GM18907 (cell line): ENCODE results near the gene ALX3.
"Not testable (repeated sequence)": the region's sequence is repeated elsewhere in the genome, so short reads cannot be mapped to it uniquely, and the experiment has no call there.

Experiments
- ATAC-seq: cut with Tn5 transposase; IDR thresholded peaks from one replicate; pipeline ENCODE4 v1.9.1; 2021; ENCODE audit warnings: mild to moderate bottlenecking, moderate library complexity; ENCODE audit not compliant: unreplicated experiment

The ALX3 gene

DNA sequence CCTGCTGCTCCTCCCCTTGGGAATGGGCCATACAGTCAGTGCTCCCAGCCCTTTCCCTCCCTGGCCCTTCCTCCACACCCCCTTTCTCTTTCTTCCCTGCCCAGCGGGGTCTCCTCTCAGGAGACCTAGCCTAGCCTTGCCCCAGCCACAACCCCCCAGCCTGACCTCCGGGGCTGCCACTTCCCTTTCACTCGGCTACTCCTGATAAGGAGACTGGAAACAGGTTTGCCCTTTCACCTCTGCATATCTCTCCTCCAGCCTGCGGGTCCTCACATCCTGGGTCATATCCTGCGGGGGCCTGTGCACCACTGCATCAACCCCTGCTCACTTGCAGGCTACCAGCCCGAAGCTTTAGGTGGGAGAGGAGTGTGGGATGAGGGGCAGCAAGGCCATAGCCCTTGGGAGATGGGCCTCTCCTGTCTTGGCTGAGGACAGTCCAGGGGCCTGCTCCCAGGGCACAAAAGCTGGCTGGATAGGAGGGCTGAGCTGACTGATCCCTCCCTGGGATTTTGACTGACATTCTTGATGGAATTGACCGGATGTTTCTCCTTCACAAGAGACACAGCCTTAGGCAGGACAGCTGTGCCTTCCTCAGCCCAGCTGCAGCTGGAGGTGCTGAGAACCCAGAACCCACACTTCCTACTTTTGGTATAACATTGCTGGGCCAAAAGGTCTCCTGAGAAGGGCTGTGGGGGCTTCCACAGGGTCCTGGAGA, 19.2 kb upstream of the ALX3 start:
- no peak for ATAC-seq

DNA sequence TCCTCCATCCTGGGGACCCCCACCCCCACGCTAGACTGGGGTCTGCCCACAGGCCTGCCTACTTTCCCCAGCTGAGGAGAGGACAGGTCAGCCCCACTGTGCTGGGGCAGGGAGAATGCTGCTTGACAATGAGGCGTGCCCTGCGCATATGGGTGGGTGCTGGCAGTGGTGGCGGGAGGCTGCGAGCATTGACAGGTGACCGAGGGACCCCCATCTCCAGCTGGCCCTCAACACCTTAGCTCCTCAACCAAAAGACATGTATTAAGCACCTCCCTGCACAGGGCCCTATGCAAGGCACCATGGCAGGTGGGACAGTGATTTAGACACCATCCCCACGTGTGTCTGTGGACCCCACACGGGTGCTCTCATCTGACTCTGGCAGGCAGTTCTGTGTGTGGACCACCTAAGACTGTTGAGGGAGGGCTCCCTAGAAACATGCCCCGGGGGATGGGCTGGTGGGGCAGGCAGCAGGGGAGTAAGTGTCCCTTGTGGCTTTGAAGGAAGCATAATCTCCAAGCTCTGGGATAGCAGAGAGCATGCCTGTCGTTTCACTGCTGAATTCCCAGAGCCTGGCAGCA, 18.4 kb upstream of the ALX3 start:
- ATAC-seq = no peak

- peak; percentile 53 for ATAC-seq
Observed at GRCh38 chr1:110087812-110088738, 17.6 kb upstream of the ALX3 start.

DNA sequence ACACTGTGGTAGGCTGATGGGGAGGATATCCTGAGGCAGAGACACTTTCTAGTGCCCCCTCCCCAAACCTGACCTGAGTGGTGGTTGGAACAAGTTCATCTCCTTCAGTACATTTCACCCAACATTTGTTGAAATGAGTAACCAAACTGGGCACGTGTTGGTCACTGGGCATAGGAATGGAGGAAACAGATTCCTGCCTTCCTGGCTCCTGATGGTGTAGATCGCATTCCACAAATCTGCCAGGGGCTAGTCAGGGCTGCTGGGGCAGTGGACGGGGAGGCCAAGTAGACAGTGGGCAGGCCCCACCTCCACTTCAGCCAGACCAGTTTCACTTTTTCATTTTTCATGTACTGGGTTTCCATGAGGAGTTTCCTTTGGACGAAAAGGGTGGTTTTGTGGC, 16.5 kb upstream of the ALX3 start:
- ATAC-seq = no peak

GRCh38 chr1:110085671-110086070, 15.2 kb upstream of the ALX3 start:
- no peak for ATAC-seq

- ATAC-seq = peak; percentile 45
Observed at GRCh38 chr1:110084227-110085078, 14.0 kb upstream of the ALX3 start.

GRCh38 chr1:110083866-110084226, 13.4 kb upstream of the ALX3 start:
- ATAC-seq = no peak

- no peak for ATAC-seq
Observed at GRCh38 chr1:110083061-110083865, 12.8 kb upstream of the ALX3 start.

DNA sequence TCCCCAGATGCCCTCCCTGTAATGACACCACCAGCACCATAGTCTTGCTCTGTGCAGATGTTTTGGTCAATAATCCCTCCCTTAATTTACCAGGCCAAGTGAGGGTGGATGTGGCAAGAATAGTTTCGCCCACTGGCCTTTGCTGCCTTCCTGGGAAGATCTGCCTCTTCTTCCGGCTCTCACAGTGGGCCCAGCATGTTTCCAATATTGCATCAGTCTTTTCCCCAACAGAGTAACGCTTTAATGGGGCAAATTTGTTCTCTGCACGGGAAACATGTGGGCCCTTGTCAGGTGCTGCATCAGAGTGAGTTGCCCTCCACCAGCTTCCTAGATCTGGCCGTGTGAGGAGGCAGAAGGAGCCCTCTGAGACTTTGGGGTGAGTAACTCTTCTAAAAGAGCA, 12.0 kb upstream of the ALX3 start:
- ATAC-seq = no peak

DNA sequence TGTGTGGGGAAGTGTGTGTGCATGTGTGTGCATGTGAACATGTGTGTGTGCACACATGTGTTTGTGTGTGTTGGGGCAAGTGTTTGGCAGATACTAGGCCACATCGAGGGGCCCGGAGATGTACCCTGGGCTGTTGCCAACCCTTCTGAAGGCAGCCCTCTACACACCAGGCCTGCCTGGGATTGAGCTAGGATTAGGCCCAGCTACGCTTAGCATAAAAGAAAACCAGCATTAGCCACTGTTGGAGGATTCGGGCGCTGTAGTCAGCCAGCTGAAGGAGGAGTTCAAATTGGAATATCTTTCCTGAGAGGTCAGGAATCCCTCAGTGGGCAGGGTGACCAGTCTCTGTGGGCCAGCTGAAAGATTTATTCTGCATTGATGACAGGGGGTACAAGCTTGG, 10.6 kb upstream of the ALX3 start:
- ATAC-seq = no peak

GRCh38 chr1:110079995-110080394, 9.5 kb upstream of the ALX3 start:
- ATAC-seq = not testable (repeated sequence)

DNA sequence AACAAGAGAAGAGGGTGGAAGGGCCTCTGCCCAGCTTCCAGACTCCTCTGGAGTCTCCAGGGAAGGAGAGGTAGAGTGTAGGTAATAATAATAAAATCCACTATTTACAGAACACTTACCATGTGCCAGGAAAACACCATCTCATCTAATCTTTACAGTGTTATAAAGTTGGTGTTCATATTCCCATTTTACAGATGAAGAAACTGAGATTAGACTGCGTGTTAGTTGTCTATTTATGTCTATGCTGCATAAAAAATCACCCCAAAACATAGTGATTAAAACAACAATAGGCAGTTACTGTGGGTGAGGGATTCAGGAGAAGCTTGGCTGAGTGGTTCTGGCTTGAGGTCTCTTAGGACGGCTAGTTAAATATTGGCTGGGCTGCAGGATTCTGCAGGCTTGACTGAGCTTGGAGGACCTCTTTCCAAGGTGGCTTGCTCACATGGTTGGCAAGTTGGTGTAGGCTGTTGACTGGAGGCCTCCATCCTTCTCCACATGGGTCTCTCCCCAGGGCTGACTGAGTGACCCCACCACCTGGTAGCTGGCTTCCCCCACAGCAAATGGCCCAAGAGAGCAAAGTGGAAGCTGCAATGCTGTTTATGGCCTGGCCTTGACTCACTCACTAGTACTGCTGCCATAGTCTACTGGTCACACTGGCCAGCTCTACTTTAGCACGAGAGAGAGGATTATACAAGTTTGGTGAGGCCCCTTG, 6.5 kb upstream of the ALX3 start:
- no peak for ATAC-seq

DNA sequence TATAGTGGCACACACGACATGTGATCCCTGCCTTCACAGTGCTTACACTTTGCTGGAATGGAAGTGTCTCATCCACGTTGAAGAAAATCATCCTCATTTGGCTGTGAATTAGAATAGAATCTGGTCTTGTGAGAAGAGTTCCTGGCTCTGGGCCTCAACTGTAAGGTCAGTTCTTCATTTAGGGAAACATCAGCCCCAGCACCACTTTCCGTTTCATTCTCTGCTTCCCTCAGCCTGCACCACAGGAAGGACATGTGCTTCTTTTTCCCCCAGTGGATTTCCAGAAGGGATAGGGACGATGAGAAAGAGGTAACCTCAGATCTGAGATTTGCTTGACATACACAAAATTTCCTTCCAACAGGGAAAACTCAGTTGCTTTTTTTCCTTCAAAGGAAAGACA, 3.7 kb upstream of the ALX3 start:
- ATAC-seq = no peak

- ATAC-seq = no peak
Observed at GRCh38 chr1:110070282-110070669, 196 bp downstream of the ALX3 start.

GRCh38 chr1:110069404-110070281, 829 bp downstream of the ALX3 start:
- ATAC-seq = no peak

GRCh38 chr1:110068646-110069403, 1.6 kb downstream of the ALX3 start:
- ATAC-seq = no peak

DNA sequence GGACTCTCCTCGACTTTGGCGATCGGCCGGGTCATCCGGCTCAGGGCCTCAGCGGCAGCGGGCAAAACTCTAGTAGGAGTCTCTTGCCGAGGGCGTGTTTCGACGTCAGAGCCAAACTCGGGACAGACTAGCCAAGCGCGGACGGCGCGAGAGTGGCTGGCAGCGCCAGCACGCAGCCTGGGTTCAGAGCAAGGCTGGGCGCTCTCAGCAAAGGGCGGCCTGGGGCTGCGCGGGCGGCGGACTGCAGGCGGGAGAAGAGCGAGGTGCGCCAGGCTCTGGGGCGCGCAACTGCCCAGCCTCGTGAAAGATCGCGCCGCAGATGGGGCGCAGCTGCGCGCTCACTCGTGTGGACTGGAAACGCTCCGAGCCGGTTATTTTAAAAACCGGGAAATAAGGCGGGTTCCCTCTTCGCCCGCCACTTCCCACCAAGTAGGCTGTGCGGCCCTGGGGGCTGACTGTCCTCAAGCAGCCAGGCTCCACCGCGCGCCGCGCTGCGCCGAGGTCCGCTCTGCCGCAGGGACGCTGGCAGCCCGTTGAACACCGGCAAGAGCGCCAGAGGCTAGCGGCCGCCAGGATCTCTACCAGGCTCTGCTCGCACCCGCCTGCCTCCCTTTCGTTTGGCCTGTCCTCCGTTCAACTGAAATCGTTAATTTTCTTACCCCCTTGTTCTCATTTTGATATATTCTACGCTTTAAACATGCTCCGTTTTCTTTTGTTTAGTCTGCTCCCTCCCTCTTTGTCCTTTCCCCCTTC, 2.4 kb downstream of the ALX3 start:
- no peak for ATAC-seq
